ENCODE data around the gene KIF2B. TPM values are rescaled to one million over a fixed set of nuclear protein-coding genes. Genes with fewer than 3 reads are reported as not detected.
"Not testable (repeated sequence)": the region's sequence is repeated elsewhere in the genome, so short reads cannot be mapped to it uniquely, and the experiment has no call there.

The KIF2B gene
- polyA plus RNA-seq (2012; ENCODE audit: insufficient read depth, insufficient read length): not detected

GRCh38 chr17:53822764-53823163, at the start of gene KIF2B:
Gene KIF2B, plus strand, starts transcription at chr17:53822927. Its CDS starts 107 bp downstream, at chr17:53823034.
- no peak for DNase-seq (ENCODE audit: low read depth, low spot score)
- H3K4me3 ChIP-seq (ENCODE audit: low read length): no peak within 1 kb of the TSS

GRCh38 chr17:53780320-53780719, 42.4 kb upstream of the KIF2B start:
- no peak overlapping the region for H3K4me3 ChIP-seq (ENCODE audit: low read length)

GRCh38 chr17:53791551-53791950, 31.2 kb upstream of the KIF2B start:
- DNase-seq (ENCODE audit: low read depth, low spot score): no peak
- H3K4me3 ChIP-seq (ENCODE audit: low read length): no peak overlapping the region

More at GRCh38 chr17:53780320-53780719, 42.4 kb upstream of the KIF2B start:
- DNase-seq (ENCODE audit: low read depth, low spot score): no peak

GRCh38 chr17:53792451-53792850, 30.3 kb upstream of the KIF2B start:
- no peak overlapping the region for H3K4me3 ChIP-seq (ENCODE audit: low read length)

GRCh38 chr17:53792997-53793396, 29.7 kb upstream of the KIF2B start:
- no peak for DNase-seq (ENCODE audit: low read depth, low spot score)
- H3K4me3 ChIP-seq (ENCODE audit: low read length): no peak overlapping the region

More at GRCh38 chr17:53792451-53792850, 30.3 kb upstream of the KIF2B start:
- no peak for DNase-seq (ENCODE audit: low read depth, low spot score)

GRCh38 chr17:53794875-53795274, 27.9 kb upstream of the KIF2B start:
- no peak for DNase-seq (ENCODE audit: low read depth, low spot score)
- no peak overlapping the region for H3K4me3 ChIP-seq (ENCODE audit: low read length)

- DNase-seq (ENCODE audit: low read depth, low spot score): no peak
- H3K4me3 ChIP-seq (ENCODE audit: low read length): no peak overlapping the region
These were observed 26.1 kb upstream of the KIF2B start for GRCh38 chr17:53796642-53797041.

GRCh38 chr17:53797501-53797900, 25.2 kb upstream of the KIF2B start:
- no peak overlapping the region for H3K4me3 ChIP-seq (ENCODE audit: low read length)
- DNase-seq (ENCODE audit: low read depth, low spot score): no peak

GRCh38 chr17:53804437-53804836, 18.3 kb upstream of the KIF2B start:
- no peak overlapping the region for H3K4me3 ChIP-seq (ENCODE audit: low read length)
- no peak for DNase-seq (ENCODE audit: low read depth, low spot score)

- no peak overlapping the region for H3K4me3 ChIP-seq (ENCODE audit: low read length)
- no peak for DNase-seq (ENCODE audit: low read depth, low spot score)
These were observed 16.3 kb upstream of the KIF2B start for GRCh38 chr17:53806473-53806872.

GRCh38 chr17:53807286-53807685, 15.4 kb upstream of the KIF2B start:
- no peak for DNase-seq (ENCODE audit: low read depth, low spot score)
- no peak overlapping the region for H3K4me3 ChIP-seq (ENCODE audit: low read length)

- DNase-seq (ENCODE audit: low read depth, low spot score): no peak
- H3K4me3 ChIP-seq (ENCODE audit: low read length): no peak overlapping the region
These were observed 4.5 kb upstream of the KIF2B start for GRCh38 chr17:53818271-53818670.

GRCh38 chr17:53818929-53819328, 3.8 kb upstream of the KIF2B start:
- DNase-seq (ENCODE audit: low read depth, low spot score): no peak
- H3K4me3 ChIP-seq (ENCODE audit: low read length): no peak overlapping the region

GRCh38 chr17:53819956-53820355, 2.8 kb upstream of the KIF2B start:
- no peak overlapping the region for H3K4me3 ChIP-seq (ENCODE audit: low read length)
- DNase-seq (ENCODE audit: low read depth, low spot score): no peak

- no peak for DNase-seq (ENCODE audit: low read depth, low spot score)
- no peak overlapping the region for H3K4me3 ChIP-seq (ENCODE audit: low read length)
These were observed 769 bp downstream of the KIF2B start for GRCh38 chr17:53823341-53824050.

GRCh38 chr17:53834771-53835170, 12.0 kb downstream of the KIF2B start:
- not testable (repeated sequence) for DNase-seq (ENCODE audit: low read depth, low spot score); H3K4me3 ChIP-seq (ENCODE audit: low read length)

GRCh38 chr17:53837131-53837530, 14.4 kb downstream of the KIF2B start:
- DNase-seq (ENCODE audit: low read depth, low spot score): no peak
- no peak overlapping the region for H3K4me3 ChIP-seq (ENCODE audit: low read length)

GRCh38 chr17:53844491-53845107, 21.9 kb downstream of the KIF2B start:
- DNase-seq (ENCODE audit: low read depth, low spot score): no peak
- H3K4me3 ChIP-seq (ENCODE audit: low read length): no peak overlapping the region

GRCh38 chr17:53871128-53871527, 48.4 kb downstream of the KIF2B start:
- not testable (repeated sequence) for DNase-seq (ENCODE audit: low read depth, low spot score); H3K4me3 ChIP-seq (ENCODE audit: low read length)

Data from Jurkat, Clone E6-1 (cell line).